Measurements from ENCODE around the gene RAB30. TPM values are rescaled to one million over a fixed set of nuclear protein-coding genes. Genes with fewer than 3 reads are reported as not detected.

RAB30 gene
- total RNA-seq, 1 donor from 2014 or later = 3.7 TPM

DNA sequence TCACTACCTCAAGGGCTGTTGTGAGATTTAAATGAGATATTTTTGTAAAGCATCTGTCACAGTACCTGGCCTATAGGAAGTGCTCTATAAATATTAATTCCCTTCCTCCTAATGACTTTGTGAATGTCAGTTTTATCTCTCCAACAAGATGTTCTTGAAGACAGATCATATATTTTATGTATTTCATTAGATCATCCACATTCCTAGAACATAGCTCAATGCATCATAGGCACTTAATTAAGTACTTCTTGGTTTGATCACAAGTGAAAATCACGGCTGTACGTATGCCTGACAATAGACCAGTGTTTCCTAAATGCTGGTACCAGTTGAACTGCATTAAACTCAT, 49.9 kb downstream of the RAB30 start:
- H3K4me3 ChIP-seq (ENCODE audit: low read depth, low read length) = no peak overlapping the region
- DNase-seq (ENCODE audit: low read depth) = no peak
- no peaks in the 10 kb centered on the region for H3K27me3 ChIP-seq (ENCODE audit: control insufficient read depth, insufficient read depth, low read length)
- TF ChIP-seq CTCF (IDR thresholded peaks at IDR 0.05; ENCODE audit: insufficient read depth, low read length, severe bottlenecking) = no peak
- H3K36me3 ChIP-seq (ENCODE audit: control insufficient read depth, insufficient read depth, low read length) = no peaks in the 10 kb centered on the region
- FAIRE-seq = no peak

- FAIRE-seq (no peak), DNase-seq (ENCODE audit: low read depth) (no peak)
- Histone ChIP-seq H3K27me3 (ENCODE audit: control insufficient read depth, insufficient read depth, low read length) (no peaks in the 10 kb centered on the region), H3K4me3 (ENCODE audit: low read depth, low read length) (no peak overlapping the region), H3K36me3 (ENCODE audit: control insufficient read depth, insufficient read depth, low read length) (no peaks in the 10 kb centered on the region)
- no peak for TF ChIP-seq CTCF (IDR thresholded peaks at IDR 0.05; ENCODE audit: insufficient read depth, low read length, severe bottlenecking)
Observed at GRCh38 chr11:83020942-83021779, 50.5 kb downstream of the RAB30 start.

DNA sequence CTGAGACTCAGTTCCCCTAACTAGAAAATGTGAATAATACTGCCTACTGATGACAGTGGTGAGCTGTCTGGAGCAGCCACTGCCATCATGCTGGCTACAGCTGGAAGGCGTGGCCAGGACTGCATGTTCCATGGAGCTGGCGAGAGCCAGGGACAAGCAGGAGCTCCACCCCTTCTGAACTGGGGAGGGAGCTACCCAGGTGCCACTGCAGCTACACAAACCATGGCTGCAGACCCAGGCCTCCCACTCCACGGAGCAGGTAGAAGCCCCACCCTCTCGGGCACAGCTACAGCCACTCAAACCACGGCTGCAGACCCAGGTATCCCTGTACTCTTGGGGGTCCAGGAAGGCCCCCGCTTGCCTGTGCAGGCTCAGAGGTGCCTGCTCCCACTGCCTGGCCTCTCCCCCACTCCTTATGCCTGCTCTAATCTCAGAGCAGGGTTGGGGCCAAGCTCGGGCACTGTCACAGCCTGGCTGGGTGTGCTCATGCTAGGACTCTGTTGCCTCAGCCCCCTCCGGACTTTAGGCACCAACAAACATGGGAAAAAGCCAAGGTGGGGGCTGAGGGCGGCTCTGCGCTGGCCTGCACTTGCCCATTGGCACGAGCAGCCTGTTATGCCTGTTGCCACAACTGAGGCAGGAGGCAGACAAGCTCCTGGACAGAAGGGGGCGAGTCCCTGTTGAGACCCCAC, 51.7 kb downstream of the RAB30 start:
- Histone ChIP-seq H3K27me3 (ENCODE audit: control insufficient read depth, insufficient read depth, low read length) (no peaks in the 10 kb centered on the region), H3K36me3 (ENCODE audit: control insufficient read depth, insufficient read depth, low read length) (no peaks in the 10 kb centered on the region), H3K4me3 (ENCODE audit: low read depth, low read length) (no peak overlapping the region)
- DNase-seq (ENCODE audit: low read depth) (no peak), FAIRE-seq (no peak)
- no peak for TF ChIP-seq CTCF (IDR thresholded peaks at IDR 0.05; ENCODE audit: insufficient read depth, low read length, severe bottlenecking)

DNA sequence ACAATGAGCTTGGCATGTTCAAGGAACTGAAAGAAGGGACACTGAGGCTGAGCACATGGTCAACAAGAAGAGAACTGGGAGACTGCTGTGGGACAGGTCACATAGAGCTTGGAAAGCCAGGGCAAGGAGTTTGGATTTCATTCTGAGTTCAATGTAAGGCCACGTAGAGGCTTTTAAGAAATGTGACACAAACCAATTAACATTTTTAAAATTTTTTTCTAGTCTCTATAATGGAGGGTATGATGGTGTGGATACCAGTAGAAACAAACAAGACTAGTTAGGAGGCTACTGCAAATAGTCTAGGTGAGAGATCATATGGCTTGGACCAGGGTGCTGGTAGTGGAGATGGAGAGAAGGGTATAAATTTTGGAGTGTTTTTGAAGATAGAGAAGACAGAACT, 56.7 kb downstream of the RAB30 start:
- DNase-seq (ENCODE audit: low read depth) = no peak
- Histone ChIP-seq H3K4me3 (ENCODE audit: low read depth, low read length) (no peak overlapping the region), H3K27me3 (ENCODE audit: control insufficient read depth, insufficient read depth, low read length) (no peaks in the 10 kb centered on the region), H3K36me3 (ENCODE audit: control insufficient read depth, insufficient read depth, low read length) (no peaks in the 10 kb centered on the region)
- FAIRE-seq = no peak
- no peak for TF ChIP-seq CTCF (IDR thresholded peaks at IDR 0.05; ENCODE audit: insufficient read depth, low read length, severe bottlenecking)

- no peak for DNase-seq (ENCODE audit: low read depth)
- H3K27me3 ChIP-seq (ENCODE audit: control insufficient read depth, insufficient read depth, low read length) = no peaks in the 10 kb centered on the region
- H3K4me3 ChIP-seq (ENCODE audit: low read depth, low read length) = no peak overlapping the region
- no peak for TF ChIP-seq CTCF (IDR thresholded peaks at IDR 0.05; ENCODE audit: insufficient read depth, low read length, severe bottlenecking)
- no peak for FAIRE-seq
- no peaks in the 10 kb centered on the region for H3K36me3 ChIP-seq (ENCODE audit: control insufficient read depth, insufficient read depth, low read length)
Observed at GRCh38 chr11:83012168-83013067, 59.3 kb downstream of the RAB30 start.
